OCI-LY7 (cell line): ENCODE data around the gene CYTIP. TPM values are rescaled to one million over a fixed set of nuclear protein-coding genes. Genes with fewer than 3 reads are reported as not detected.
A peak's percentile ranks its signal among the peaks of the same experiment; 100 is the strongest.

Experiments used
- BruUV-seq: library from RNA; stranded (reverse); fragments of 400-500 nt; replicated peaks from 2 replicates; lab custom pipeline; 2021; lab: Mats Ljungman, UMichigan
- CTCF ChIA-PET: fragments of 300-600 bp; sonication (Branson Sonifier 250); formaldehyde crosslinking; loops from one replicate; lab custom pipeline; 2022; ENCODE audit warnings: antibody characterized with exemption; ENCODE audit not compliant: unreplicated experiment; lab: Charles Lee
- POLR2A ChIA-PET: fragments of 300-600 bp; sonication (Branson Sonifier 250); formaldehyde crosslinking; loops from one replicate; lab custom pipeline; 2022; ENCODE audit warnings: antibody characterized with exemption; lab: Charles Lee
- DNase-seq: peaks from one replicate; pipeline ENCODE4 v3.0.0-alpha.2; 2015; ENCODE audit warnings: low spot score
- H2AFZ ChIP-seq: fragments of 200-600 bp; sonication (generic), shearing (Covaris generic); 2 replicates; pipeline ENCODE4 v1.6.1; 2014; ENCODE audit warnings: mild to moderate bottlenecking, antibody characterized with exemption, low read length, moderate library complexity
- H3K27ac ChIP-seq: fragments of 200-600 bp; sonication (generic); 2 replicates; pipeline ENCODE4 v1.5.1; 2014; ENCODE audit warnings: mixed run types, low read depth, mild to moderate bottlenecking, moderate library complexity, low read length, inconsistent platforms; ENCODE audit not compliant: poor library complexity, severe bottlenecking
- H3K36me3 ChIP-seq: fragments of 200-600 bp; sonication (generic); 2 replicates; pipeline ENCODE4 v1.6.1; 2014; ENCODE audit warnings: mild to moderate bottlenecking, antibody characterized with exemption, low read length, moderate library complexity, mixed read lengths; ENCODE audit not compliant: insufficient read depth
- H3K4me1 ChIP-seq: fragments of 200-600 bp; sonication (generic); 2 replicates; pipeline ENCODE4 v1.5.1; 2014; ENCODE audit warnings: mild to moderate bottlenecking, low read length; ENCODE audit not compliant: insufficient read depth, poor library complexity, severe bottlenecking
- H3K4me2 ChIP-seq: fragments of 200-600 bp; sonication (generic); 2 replicates; pipeline ENCODE4 v1.6.1; 2014; ENCODE audit warnings: mild to moderate bottlenecking, low read length
- H3K4me3 ChIP-seq: fragments of 200-600 bp; sonication (generic); 2 replicates; pipeline ENCODE4 v1.5.1; 2014; ENCODE audit warnings: mild to moderate bottlenecking, low read depth, low read length; ENCODE audit not compliant: poor library complexity, severe bottlenecking
- H3K79me2 ChIP-seq: fragments of 200-600 bp; sonication (generic); 2 replicates; pipeline ENCODE4 v1.6.1; 2016; ENCODE audit warnings: low read depth, mild to moderate bottlenecking, low read length, moderate library complexity, mixed read lengths; ENCODE audit not compliant: insufficient read depth
- H3K9me2 ChIP-seq: fragments of 200-600 bp; sonication (generic); 2 replicates; pipeline ENCODE4 v1.6.1; 2016; ENCODE audit warnings: mild to moderate bottlenecking, low read length, mixed read lengths; ENCODE audit not compliant: insufficient read depth
- H3K9me3 ChIP-seq: fragments of 200-600 bp; sonication (generic); 2 replicates; pipeline ENCODE4 v1.6.1; 2014; ENCODE audit warnings: mild to moderate bottlenecking, mixed run types, low read length, mixed read lengths
- H4K20me1 ChIP-seq: fragments of 200-600 bp; sonication (generic); 2 replicates; pipeline ENCODE4 v1.6.1; 2014; ENCODE audit warnings: mild to moderate bottlenecking, antibody characterized with exemption, low read length, moderate library complexity, mixed read lengths; ENCODE audit not compliant: insufficient read depth
- CTCF ChIP-seq: fragments of 200-600 bp; sonication (generic); conservative IDR thresholded peaks from 2 replicates; pipeline ENCODE4 v1.5.1; 2014; ENCODE audit warnings: mild to moderate bottlenecking, antibody characterized with exemption, low read length, moderate library complexity, mixed read lengths
- EZH2phosphoT487 ChIP-seq: fragments of 200-600 bp; sonication (generic); IDR thresholded peaks from 2 replicates; pipeline ENCODE4 v1.6.1; 2018; ENCODE audit warnings: low read depth, borderline replicate concordance, mild to moderate bottlenecking, mixed run types, antibody characterized with exemption, low read length, moderate library complexity, mixed read lengths
- intact Hi-C: fragments of 100-400 bp; cut with micrococcal nuclease; formaldehyde crosslinking; loops from one replicate; pipeline ENCODE4 v1.10.0; 2022; ENCODE audit not compliant: unreplicated experiment
- total RNA-seq, 2 experiments: library from RNA; depleted of rRNA in 1 of 2; stranded (reverse); fragments of >200 nt in 1 of 2; shearing (Covaris generic) in 1 of 2; gene quantifications; 2 replicates each; pipeline ENCODE4 v1.2.3, GENCODE V29; 2014 to 2022

CYTIP gene
- total RNA-seq, 2 experiments from 2014 or later, result 49.2 to 64.0 TPM

- POLR2A ChIA-PET, result interaction anchor here (0.9 to 2.4 kb wide), 14 partner anchors 9 to 118 kb away, joined by 3 to 42 read pairs (median 6); partner anchors contain the start of gene ERMN
- CTCF ChIA-PET, result interaction anchor here (1.4 kb wide), 2 partner anchors 39 to 116 kb away, joined by 6 read pairs; no protein-coding TSS in a partner anchor
- H3K4me1 ChIP-seq, result peaks cover 53% of the 10 kb centered on the region
- DNase-seq, result peak; percentile 51
- no peaks in the 10 kb centered on the region for H4K20me1 ChIP-seq
- TF ChIP-seq EZH2phosphoT487, result no peak
- TF ChIP-seq CTCF, result no peak
- H3K9me2 ChIP-seq, result no peaks in the 10 kb centered on the region
- no peak overlapping the region; the same call in 1 of the 2 replicates for H2AFZ ChIP-seq
- H3K9me3 ChIP-seq, result no peaks in the 10 kb centered on the region
- peak overlapping the region; percentile 78 for H3K4me3 ChIP-seq
- peak overlapping the region; percentile 88 for H3K4me2 ChIP-seq
- H3K79me2 ChIP-seq, result peaks cover 65% of the 10 kb centered on the region
- BruUV-seq, result no TSS peak
- H3K36me3 ChIP-seq, result peaks cover 29% of the 10 kb centered on the region
- peak overlapping the region; percentile 87 for H3K27ac ChIP-seq
- intact Hi-C loops, result loop anchor here (5.0 kb wide), 1 partner anchor 1014 kb away; the partner anchor contains the start of genes CCDC148 and PKP4
Measured at GRCh38 chr2:157443090-157443489, 799 bp downstream of the CYTIP start.

DNA sequence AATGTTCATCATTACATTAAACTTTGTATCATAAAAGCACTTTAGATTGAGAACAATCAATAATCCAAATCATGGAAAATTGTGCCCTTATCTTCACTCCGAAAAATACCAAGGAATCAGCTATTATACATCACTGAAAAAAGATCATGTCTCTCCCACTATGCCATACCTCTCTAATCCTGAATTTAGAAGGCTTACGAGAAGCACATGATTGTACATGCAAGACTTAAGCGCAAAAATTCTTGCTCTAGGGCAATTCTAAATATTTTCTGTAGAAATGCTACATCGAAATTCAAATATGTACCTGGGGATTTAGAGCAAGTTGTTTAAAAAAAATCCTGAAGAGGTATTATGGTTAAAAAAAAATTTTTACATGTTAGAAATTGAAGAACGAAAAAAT is 1.3 kb downstream of the CYTIP start:
- peak overlapping the region; percentile 88 for H3K4me2 ChIP-seq
- H3K4me1 ChIP-seq, result peaks cover 58% of the 10 kb centered on the region
- peak; percentile 33 for DNase-seq
- ChIA-PET CTCF (no interaction called here), POLR2A (interaction anchor here (1.0 to 2.4 kb wide), 7 partner anchors 15 to 78 kb away, joined by 3 to 42 read pairs (median 6); no protein-coding TSS in a partner anchor)
- peak overlapping the region; percentile 78 for H3K4me3 ChIP-seq
- no peaks in the 10 kb centered on the region for H4K20me1 ChIP-seq
- no peaks in the 10 kb centered on the region for H3K9me3 ChIP-seq
- no peak for TF ChIP-seq EZH2phosphoT487
- TF ChIP-seq CTCF, result no peak
- peaks cover 34% of the 10 kb centered on the region for H3K36me3 ChIP-seq
- H2AFZ ChIP-seq, result peak overlapping the region; percentile 0; the same call in 1 of the 2 replicates
- no peaks in the 10 kb centered on the region for H3K9me2 ChIP-seq
- H3K79me2 ChIP-seq, result peaks cover 70% of the 10 kb centered on the region
- BruUV-seq, result no TSS peak
- intact Hi-C loops, result loop anchor here (5.0 kb wide), 1 partner anchor 1015 kb away; the partner anchor contains the start of genes CCDC148 and PKP4
- H3K27ac ChIP-seq, result peak overlapping the region; percentile 87

DNA sequence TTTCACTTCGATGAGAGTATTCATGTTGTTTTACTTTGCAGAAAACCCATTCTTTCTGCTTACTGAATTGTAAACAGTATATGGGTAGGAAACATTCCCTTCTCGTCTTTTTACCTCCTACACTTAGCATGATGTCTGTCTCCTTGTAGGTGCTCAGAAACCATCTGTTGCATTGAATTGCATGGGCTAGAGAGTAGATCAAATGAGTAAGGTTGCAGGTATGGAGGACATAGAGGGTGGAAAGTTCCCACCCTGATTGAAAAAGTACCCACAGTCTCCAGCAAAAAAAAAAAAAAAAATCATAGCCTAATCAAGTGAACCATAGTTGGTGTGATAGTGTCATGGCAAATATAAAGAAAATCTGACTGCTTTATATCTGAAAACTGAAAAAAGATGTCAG is 1.7 kb downstream of the CYTIP start:
- no peaks in the 10 kb centered on the region for H3K9me2 ChIP-seq
- H4K20me1 ChIP-seq, result no peaks in the 10 kb centered on the region
- peak overlapping the region; percentile 87 for H3K27ac ChIP-seq
- H3K36me3 ChIP-seq, result peaks cover 38% of the 10 kb centered on the region
- H3K9me3 ChIP-seq, result no peaks in the 10 kb centered on the region; the same call in 1 of the 2 replicates
- TF ChIP-seq CTCF (no peak), EZH2phosphoT487 (no peak)
- no TSS peak for BruUV-seq
- peak overlapping the region; percentile 88 for H3K4me2 ChIP-seq
- peak overlapping the region; percentile 0; the same call in 1 of the 2 replicates for H2AFZ ChIP-seq
- H3K4me1 ChIP-seq, result peaks cover 58% of the 10 kb centered on the region
- ChIA-PET CTCF (no interaction called here), POLR2A (interaction anchor here (1.1 to 2.4 kb wide), 5 partner anchors 15 to 116 kb away, joined by 3 to 42 read pairs (median 5); no protein-coding TSS in a partner anchor)
- peaks cover 74% of the 10 kb centered on the region for H3K79me2 ChIP-seq
- intact Hi-C loops, result loop anchor here (5.0 kb wide), 1 partner anchor 1015 kb away; the partner anchor contains the start of genes CCDC148 and PKP4
- peak; percentile 47 for DNase-seq
- H3K4me3 ChIP-seq, result peak overlapping the region; percentile 78
